Neural cell (in vitro differentiated cells): Measurements from ENCODE around the gene C1RL.

Source experiments
- EP300 ChIP-seq: fragments of 450-650 bp; conservative IDR thresholded peaks from 2 replicates; pipeline ENCODE4 v1.6.1; 2014; ENCODE audit warnings: antibody characterized with exemption, mild to moderate bottlenecking, moderate library complexity; ENCODE audit not compliant: poor library complexity, severe bottlenecking
- POLR2AphosphoS5 ChIP-seq: IDR thresholded peaks from 2 replicates; pipeline ENCODE4 v1.6.1; 2012
- RAD21 ChIP-seq: fragments of 450-650 bp; conservative IDR thresholded peaks from 2 replicates; pipeline ENCODE4 v1.6.1; 2014; ENCODE audit warnings: antibody characterized with exemption, mild to moderate bottlenecking, moderate library complexity
- SMC3 ChIP-seq: fragments of 450-650 bp; conservative IDR thresholded peaks from 2 replicates; pipeline ENCODE4 v1.6.1; 2014; ENCODE audit warnings: antibody characterized with exemption, mild to moderate bottlenecking, moderate library complexity; ENCODE audit not compliant: poor library complexity
- TF ChIP-seq, protein P1 (sequence below): fragments of 450-650 bp; IDR thresholded peaks from 2 replicates; pipeline ENCODE4 v1.5.1; 2014; ENCODE audit warnings: antibody characterized with exemption, mild to moderate bottlenecking, moderate library complexity; ENCODE audit not compliant: poor library complexity, severe bottlenecking

DNA sequence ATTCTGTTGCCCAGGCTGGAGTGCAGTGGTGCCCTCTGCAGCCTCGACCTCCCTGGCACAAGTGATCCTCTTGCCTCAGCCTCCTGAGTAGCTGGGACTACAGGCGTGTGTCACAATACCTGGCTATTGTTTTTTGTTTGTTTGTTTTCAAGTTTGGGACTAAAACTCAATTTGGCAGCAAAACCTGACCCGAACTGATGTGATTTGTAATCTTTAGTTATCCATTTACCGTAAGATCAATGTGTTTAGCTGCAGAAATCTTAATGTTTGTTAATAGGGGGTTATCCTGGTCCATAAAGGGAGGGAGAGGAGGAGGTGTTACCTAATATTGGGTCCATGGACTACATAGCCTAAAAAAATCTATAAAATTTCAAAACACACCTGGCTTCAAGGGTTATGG, 49.2 kb downstream of the C1RL start:
- TF ChIP-seq, protein P1, sequence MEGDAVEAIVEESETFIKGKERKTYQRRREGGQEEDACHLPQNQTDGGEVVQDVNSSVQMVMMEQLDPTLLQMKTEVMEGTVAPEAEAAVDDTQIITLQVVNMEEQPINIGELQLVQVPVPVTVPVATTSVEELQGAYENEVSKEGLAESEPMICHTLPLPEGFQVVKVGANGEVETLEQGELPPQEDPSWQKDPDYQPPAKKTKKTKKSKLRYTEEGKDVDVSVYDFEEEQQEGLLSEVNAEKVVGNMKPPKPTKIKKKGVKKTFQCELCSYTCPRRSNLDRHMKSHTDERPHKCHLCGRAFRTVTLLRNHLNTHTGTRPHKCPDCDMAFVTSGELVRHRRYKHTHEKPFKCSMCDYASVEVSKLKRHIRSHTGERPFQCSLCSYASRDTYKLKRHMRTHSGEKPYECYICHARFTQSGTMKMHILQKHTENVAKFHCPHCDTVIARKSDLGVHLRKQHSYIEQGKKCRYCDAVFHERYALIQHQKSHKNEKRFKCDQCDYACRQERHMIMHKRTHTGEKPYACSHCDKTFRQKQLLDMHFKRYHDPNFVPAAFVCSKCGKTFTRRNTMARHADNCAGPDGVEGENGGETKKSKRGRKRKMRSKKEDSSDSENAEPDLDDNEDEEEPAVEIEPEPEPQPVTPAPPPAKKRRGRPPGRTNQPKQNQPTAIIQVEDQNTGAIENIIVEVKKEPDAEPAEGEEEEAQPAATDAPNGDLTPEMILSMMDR: no peak
- TF ChIP-seq EP300: no peak
- TF ChIP-seq POLR2AphosphoS5: no peak
- no peak for TF ChIP-seq RAD21
- TF ChIP-seq SMC3: no peak
